BE2C (cell line): ENCODE results near the gene SAP30L.

Source experiments
- DNase-seq: peaks from one replicate; pipeline ENCODE4 v3.0.0-alpha.2; 2020
- H3K27me3 ChIP-seq: fragments of 250-450 bp; sonication (Bioruptor Pico); 2 replicates; pipeline ENCODE4 v1.5.1; 2020; ENCODE audit warnings: mild to moderate bottlenecking
- H3K36me3 ChIP-seq: fragments of 250-450 bp; sonication (Bioruptor Pico); 2 replicates; pipeline ENCODE4 v1.5.1; 2020; ENCODE audit warnings: mild to moderate bottlenecking
- H3K4me1 ChIP-seq: fragments of 250-450 bp; sonication (Bioruptor Pico); 2 replicates; pipeline ENCODE4 v1.5.1; 2020
- H3K4me3 ChIP-seq: 2 replicates; pipeline ENCODE4 v1.5.1; 2011; ENCODE audit warnings: low read depth, low read length
- H3K9me3 ChIP-seq: fragments of 250-450 bp; sonication (Bioruptor Pico); 2 replicates; pipeline ENCODE4 v1.5.1; 2020
- TF ChIP-seq, protein P1 (sequence below): IDR thresholded peaks from 2 replicates; pipeline ENCODE4 v1.5.1; 2012; ENCODE audit warnings: mild to moderate bottlenecking, low read depth, low read length

SAP30L gene

GRCh38 chr5:154401931-154402330 is 43.9 kb upstream of the SAP30L start:
- Histone ChIP-seq H3K9me3 (no peaks in the 10 kb centered on the region), H3K4me1 (peaks cover 20% of the 10 kb centered on the region), H3K27me3 (no peaks in the 10 kb centered on the region), H3K4me3 (no peak overlapping the region), H3K36me3 (no peaks in the 10 kb centered on the region)
- no peak for DNase-seq
- TF ChIP-seq, protein P1, sequence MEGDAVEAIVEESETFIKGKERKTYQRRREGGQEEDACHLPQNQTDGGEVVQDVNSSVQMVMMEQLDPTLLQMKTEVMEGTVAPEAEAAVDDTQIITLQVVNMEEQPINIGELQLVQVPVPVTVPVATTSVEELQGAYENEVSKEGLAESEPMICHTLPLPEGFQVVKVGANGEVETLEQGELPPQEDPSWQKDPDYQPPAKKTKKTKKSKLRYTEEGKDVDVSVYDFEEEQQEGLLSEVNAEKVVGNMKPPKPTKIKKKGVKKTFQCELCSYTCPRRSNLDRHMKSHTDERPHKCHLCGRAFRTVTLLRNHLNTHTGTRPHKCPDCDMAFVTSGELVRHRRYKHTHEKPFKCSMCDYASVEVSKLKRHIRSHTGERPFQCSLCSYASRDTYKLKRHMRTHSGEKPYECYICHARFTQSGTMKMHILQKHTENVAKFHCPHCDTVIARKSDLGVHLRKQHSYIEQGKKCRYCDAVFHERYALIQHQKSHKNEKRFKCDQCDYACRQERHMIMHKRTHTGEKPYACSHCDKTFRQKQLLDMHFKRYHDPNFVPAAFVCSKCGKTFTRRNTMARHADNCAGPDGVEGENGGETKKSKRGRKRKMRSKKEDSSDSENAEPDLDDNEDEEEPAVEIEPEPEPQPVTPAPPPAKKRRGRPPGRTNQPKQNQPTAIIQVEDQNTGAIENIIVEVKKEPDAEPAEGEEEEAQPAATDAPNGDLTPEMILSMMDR: no peak

GRCh38 chr5:154402611-154403010 is 43.2 kb upstream of the SAP30L start:
- no peaks in the 10 kb centered on the region for H3K36me3 ChIP-seq
- peaks cover 17% of the 10 kb centered on the region for H3K4me1 ChIP-seq
- no peak overlapping the region for H3K4me3 ChIP-seq
- H3K27me3 ChIP-seq: no peaks in the 10 kb centered on the region
- DNase-seq: no peak
- TF ChIP-seq, protein P1: no peak
- H3K9me3 ChIP-seq: no peaks in the 10 kb centered on the region

GRCh38 chr5:154403234-154403633 is 42.6 kb upstream of the SAP30L start:
- DNase-seq: no peak
- peaks cover 10% of the 10 kb centered on the region for H3K4me1 ChIP-seq
- no peaks in the 10 kb centered on the region for H3K27me3 ChIP-seq
- no peak overlapping the region for H3K4me3 ChIP-seq
- no peaks in the 10 kb centered on the region for H3K9me3 ChIP-seq
- TF ChIP-seq, protein P1: no peak
- no peaks in the 10 kb centered on the region for H3K36me3 ChIP-seq

- DNase-seq: no peak
- no peaks in the 10 kb centered on the region for H3K27me3 ChIP-seq
- no peaks in the 10 kb centered on the region for H3K36me3 ChIP-seq
- peaks cover 7% of the 10 kb centered on the region; the same call in 1 of the 2 replicates for H3K4me1 ChIP-seq
- TF ChIP-seq, protein P1: no peak
- no peaks in the 10 kb centered on the region for H3K9me3 ChIP-seq
- H3K4me3 ChIP-seq: no peak overlapping the region
Measured at GRCh38 chr5:154403776-154404387, 41.9 kb upstream of the SAP30L start.

- no peaks in the 10 kb centered on the region for H3K27me3 ChIP-seq
- peak overlapping the region; percentile 52 for H3K4me3 ChIP-seq
- no peaks in the 10 kb centered on the region for H3K9me3 ChIP-seq
- no peaks in the 10 kb centered on the region for H3K36me3 ChIP-seq
- TF ChIP-seq, protein P1: peak; percentile 87
- peak; percentile 87 for DNase-seq
- peaks cover 7% of the 10 kb centered on the region; the same call in 1 of the 2 replicates for H3K4me1 ChIP-seq
Measured at GRCh38 chr5:154405078-154405792, 40.6 kb upstream of the SAP30L start.

GRCh38 chr5:154406231-154406630 is 39.6 kb upstream of the SAP30L start:
- Histone ChIP-seq H3K9me3 (no peaks in the 10 kb centered on the region), H3K27me3 (no peaks in the 10 kb centered on the region), H3K4me3 (no peak overlapping the region), H3K36me3 (no peaks in the 10 kb centered on the region), H3K4me1 (peaks cover 7% of the 10 kb centered on the region; the same call in 1 of the 2 replicates)
- no peak for DNase-seq
- TF ChIP-seq, protein P1: no peak
